ENCODE results near the gene LRRC8B. TPM values are rescaled to one million over a fixed set of nuclear protein-coding genes. Genes with fewer than 3 reads are reported as not detected.

The LRRC8B gene
- total RNA-seq, 2 experiments from 2014 or later: 4.4 to 9.9 TPM

GRCh38 chr1:89603651-89604413, 79.2 kb downstream of the LRRC8B start:
- no peaks in the 10 kb centered on the region for H3K9me2 ChIP-seq (ENCODE audit: insufficient read depth, low read length)
- H3K79me2 ChIP-seq (ENCODE audit: insufficient read depth, low read depth, low read length): no peaks in the 10 kb centered on the region
- H3K4me1 ChIP-seq (ENCODE audit: insufficient read depth, low read length, poor library complexity, severe bottlenecking): no peaks in the 10 kb centered on the region
- H3K9me3 ChIP-seq (ENCODE audit: low read length): no peaks in the 10 kb centered on the region
- TF ChIP-seq CTCF (conservative IDR thresholded peaks at IDR 0.05; ENCODE audit: low read length) (no peak), EZH2phosphoT487 (IDR thresholded peaks at IDR 0.05; ENCODE audit: borderline replicate concordance, low read depth, low read length) (no peak)
- no peak overlapping the region for H2AFZ ChIP-seq (ENCODE audit: low read length)
- no peak overlapping the region for H3K27ac ChIP-seq (ENCODE audit: low read depth, low read length, poor library complexity, severe bottlenecking)
- POLR2A ChIA-PET: interaction anchor here (0.6 to 1.5 kb wide), 6 partner anchors 14 to 327 kb away, joined by 3 to 4 read pairs (median 4); no protein-coding TSS in a partner anchor
- no peaks in the 10 kb centered on the region for H3K36me3 ChIP-seq (ENCODE audit: insufficient read depth, low read length)
- no TSS peak for BruUV-seq (replicated peaks)
- peaks cover 7% of the 10 kb centered on the region; the same call in 1 of the 2 replicates for H4K20me1 ChIP-seq (ENCODE audit: insufficient read depth, low read length)
- CTCF ChIA-PET (ENCODE audit: unreplicated experiment): interaction anchor here (0.5 kb wide), 1 partner anchor 361 kb away, joined by 3 read pairs; no protein-coding TSS in a partner anchor
- no peak overlapping the region for H3K4me2 ChIP-seq (ENCODE audit: low read length)
- H3K4me3 ChIP-seq (ENCODE audit: low read depth, low read length, poor library complexity, severe bottlenecking): no peak overlapping the region
- intact Hi-C loops (cut with micrococcal nuclease; ENCODE audit: unreplicated experiment): no loop called here
- DNase-seq (ENCODE audit: low spot score): no peak

- intact Hi-C loops (cut with micrococcal nuclease; ENCODE audit: unreplicated experiment): no loop called here
Observed at GRCh38 chr1:89604414-89604735, 79.7 kb downstream of the LRRC8B start.

More at GRCh38 chr1:89604414-89604735, 79.7 kb downstream of the LRRC8B start:
- Histone ChIP-seq H3K4me3 (ENCODE audit: low read depth, low read length, poor library complexity, severe bottlenecking) (no peak overlapping the region), H3K9me3 (ENCODE audit: low read length) (no peaks in the 10 kb centered on the region), H3K79me2 (ENCODE audit: insufficient read depth, low read depth, low read length) (no peaks in the 10 kb centered on the region), H3K4me1 (ENCODE audit: insufficient read depth, low read length, poor library complexity, severe bottlenecking) (no peaks in the 10 kb centered on the region), H3K27ac (ENCODE audit: low read depth, low read length, poor library complexity, severe bottlenecking) (no peak overlapping the region), H3K36me3 (ENCODE audit: insufficient read depth, low read length) (no peaks in the 10 kb centered on the region), H3K4me2 (ENCODE audit: low read length) (no peak overlapping the region), H2AFZ (ENCODE audit: low read length) (no peak overlapping the region), H4K20me1 (ENCODE audit: insufficient read depth, low read length) (peaks cover 5% of the 10 kb centered on the region; the same call in 1 of the 2 replicates), H3K9me2 (ENCODE audit: insufficient read depth, low read length) (no peaks in the 10 kb centered on the region)
- no peak for TF ChIP-seq EZH2phosphoT487 (IDR thresholded peaks at IDR 0.05; ENCODE audit: borderline replicate concordance, low read depth, low read length)
- no peak for TF ChIP-seq CTCF (conservative IDR thresholded peaks at IDR 0.05; ENCODE audit: low read length)
- ChIA-PET CTCF (ENCODE audit: unreplicated experiment) (interaction anchor here (0.5 kb wide), 1 partner anchor 361 kb away, joined by 3 read pairs; no protein-coding TSS in a partner anchor), POLR2A (interaction anchor here (0.6 to 1.5 kb wide), 4 partner anchors 26 to 326 kb away, joined by 3 to 4 read pairs (median 4); no protein-coding TSS in a partner anchor)
- no TSS peak for BruUV-seq (replicated peaks)
- DNase-seq (ENCODE audit: low spot score): no peak

Measured in OCI-LY7 (cell line).